GM18868 (cell line): ENCODE results near the gene HCRTR1.

Source experiments
- ATAC-seq: cut with Tn5 transposase; IDR thresholded peaks from one replicate; pipeline ENCODE4 v1.9.1; 2021; ENCODE audit warnings: mild to moderate bottlenecking, moderate library complexity; ENCODE audit not compliant: unreplicated experiment

HCRTR1 gene

GRCh38 chr1:31617218-31617915 lies at the start of gene HCRTR1:
Gene HCRTR1, plus strand, starts transcription at chr1:31617689. Its CDS starts 1,504 bp downstream, at chr1:31619193.
- ATAC-seq, result no peak

- no peak for ATAC-seq
Observed at GRCh38 chr1:31567956-31568570, 49.4 kb upstream of the HCRTR1 start.

- ATAC-seq, result no peak
Observed at GRCh38 chr1:31568895-31569595, 48.4 kb upstream of the HCRTR1 start.

- no peak for ATAC-seq
Observed at GRCh38 chr1:31569596-31570173, 47.8 kb upstream of the HCRTR1 start.

GRCh38 chr1:31570228-31570627 lies 47.3 kb upstream of the HCRTR1 start:
- no peak for ATAC-seq

GRCh38 chr1:31570906-31571305 lies 46.6 kb upstream of the HCRTR1 start:
- ATAC-seq, result no peak

- ATAC-seq, result no peak
Observed at GRCh38 chr1:31571340-31572295, 45.9 kb upstream of the HCRTR1 start.

GRCh38 chr1:31572323-31573104 lies 45.0 kb upstream of the HCRTR1 start:
- ATAC-seq, result no peak

GRCh38 chr1:31573261-31573660 lies 44.2 kb upstream of the HCRTR1 start:
- ATAC-seq, result no peak

GRCh38 chr1:31574749-31575368 lies 42.6 kb upstream of the HCRTR1 start:
- ATAC-seq, result no peak

GRCh38 chr1:31575369-31576140 lies 41.9 kb upstream of the HCRTR1 start:
- ATAC-seq, result no peak

- no peak for ATAC-seq
Observed at GRCh38 chr1:31576201-31576669, 41.3 kb upstream of the HCRTR1 start, which contains the start of gene TINAGL1. Gene TINAGL1, plus strand, starts transcription at chr1:31576515. Its CDS starts 634 bp downstream, at chr1:31577149.

GRCh38 chr1:31576743-31577455 lies 40.6 kb upstream of the HCRTR1 start:
- no peak for ATAC-seq

GRCh38 chr1:31577515-31578192 lies 39.8 kb upstream of the HCRTR1 start:
- no peak for ATAC-seq

- ATAC-seq, result no peak
Observed at GRCh38 chr1:31579374-31579773, 38.1 kb upstream of the HCRTR1 start.

GRCh38 chr1:31580513-31580870 lies 37.0 kb upstream of the HCRTR1 start:
- ATAC-seq, result no peak

- ATAC-seq, result no peak
Observed at GRCh38 chr1:31580891-31581603, 36.4 kb upstream of the HCRTR1 start.
